GM21737 (cell line): ENCODE measurements around the gene CD151.

Experiments used
- ATAC-seq: cut with Tn5 transposase; IDR thresholded peaks from one replicate; pipeline ENCODE4 v1.9.1; 2021; ENCODE audit warnings: mild to moderate bottlenecking, moderate library complexity; ENCODE audit not compliant: unreplicated experiment

Gene CD151

GRCh38 chr11:796565-797295 is 36.0 kb upstream of the CD151 start:
- ATAC-seq: no peak

DNA sequence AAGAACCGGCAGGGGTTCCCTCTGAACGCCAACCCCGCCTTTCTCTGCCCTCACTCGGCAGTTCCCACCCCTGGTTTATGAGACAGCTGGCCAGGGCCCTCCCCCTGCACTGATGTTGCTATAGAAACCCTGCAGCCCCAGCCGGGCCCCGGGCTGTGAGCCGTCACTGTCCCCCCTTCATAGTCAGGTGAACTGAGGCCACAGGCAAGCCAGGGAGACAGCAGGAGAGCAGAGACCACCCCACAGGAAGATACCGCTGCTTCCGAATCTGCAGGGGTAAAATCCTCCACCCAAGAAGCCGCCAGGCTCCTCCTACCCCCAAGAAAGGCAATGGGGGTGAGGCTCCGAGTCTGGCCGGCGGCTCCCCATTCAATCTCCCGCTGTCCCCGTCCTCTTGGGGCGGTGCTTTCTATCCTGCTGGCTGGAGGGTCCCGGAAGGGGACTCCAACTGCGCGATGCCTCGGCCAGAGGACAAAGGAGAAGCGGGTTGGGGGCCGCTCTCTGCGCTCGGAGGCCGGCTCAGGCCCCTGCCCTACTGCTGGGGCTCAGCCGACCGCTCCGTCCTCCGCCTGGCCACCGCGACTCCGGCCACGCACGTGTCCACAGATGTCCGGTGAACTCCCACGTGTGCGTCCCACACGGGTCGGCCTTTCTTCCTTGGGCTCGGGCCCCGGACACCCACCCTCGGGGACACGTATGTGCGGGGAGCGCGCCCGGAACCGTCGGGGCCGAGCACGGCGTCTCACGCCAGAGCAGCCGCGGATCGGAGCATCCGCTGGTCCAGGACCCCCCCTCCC is 35.3 kb upstream of the CD151 start:
- ATAC-seq: peak; percentile 41

DNA sequence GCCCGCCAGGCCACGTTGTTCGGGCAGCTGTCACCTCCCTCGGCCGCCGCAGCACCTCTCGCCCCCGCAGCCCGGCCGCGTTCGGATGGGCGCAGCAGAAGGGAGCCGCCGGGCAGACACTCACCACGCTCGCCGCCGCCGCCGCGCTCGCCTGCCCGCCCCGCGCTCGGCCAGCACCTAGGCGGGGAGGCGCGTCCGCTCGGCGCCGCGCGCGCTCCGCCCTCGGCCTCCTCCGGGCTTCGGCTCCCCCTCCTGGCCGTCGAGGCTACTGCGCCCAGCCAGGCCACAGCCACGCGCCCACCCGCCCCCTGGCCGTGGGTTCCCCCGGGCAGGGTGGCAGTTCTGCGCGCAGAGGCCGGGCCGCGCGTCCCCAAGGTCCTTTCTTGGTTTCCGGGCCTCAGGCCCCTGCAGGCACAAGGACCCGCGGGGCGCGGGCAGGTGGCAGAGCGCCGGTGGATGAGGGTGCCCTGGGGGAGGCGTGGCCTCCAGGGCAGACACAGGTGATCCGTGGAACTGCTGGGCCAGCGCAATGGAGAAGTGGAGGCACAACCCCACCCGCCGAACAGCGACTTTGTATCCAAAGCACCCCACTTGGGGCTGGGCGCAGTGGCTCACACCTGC is 34.5 kb upstream of the CD151 start, which contains the start of gene SLC25A22:
SLC25A22 (minus strand) TSS at position 189 of the 621 bp plus-strand sequence. CDS start 3,275 bp downstream, outside the sequence.
- peak; percentile 46 for ATAC-seq

- no peak for ATAC-seq
These were observed 33.0 kb upstream of the CD151 start for GRCh38 chr11:799641-800316.

GRCh38 chr11:800473-800872 is 32.3 kb upstream of the CD151 start:
- no peak for ATAC-seq

GRCh38 chr11:801097-801780 is 31.5 kb upstream of the CD151 start:
- no peak for ATAC-seq

- no peak for ATAC-seq
These were observed 30.6 kb upstream of the CD151 start for GRCh38 chr11:802018-802617.

- no peak for ATAC-seq
These were observed 29.9 kb upstream of the CD151 start for GRCh38 chr11:802693-803466.

GRCh38 chr11:803467-803742 is 29.3 kb upstream of the CD151 start:
- ATAC-seq: no peak

- no peak for ATAC-seq
These were observed 28.8 kb upstream of the CD151 start for GRCh38 chr11:803770-804598.

DNA sequence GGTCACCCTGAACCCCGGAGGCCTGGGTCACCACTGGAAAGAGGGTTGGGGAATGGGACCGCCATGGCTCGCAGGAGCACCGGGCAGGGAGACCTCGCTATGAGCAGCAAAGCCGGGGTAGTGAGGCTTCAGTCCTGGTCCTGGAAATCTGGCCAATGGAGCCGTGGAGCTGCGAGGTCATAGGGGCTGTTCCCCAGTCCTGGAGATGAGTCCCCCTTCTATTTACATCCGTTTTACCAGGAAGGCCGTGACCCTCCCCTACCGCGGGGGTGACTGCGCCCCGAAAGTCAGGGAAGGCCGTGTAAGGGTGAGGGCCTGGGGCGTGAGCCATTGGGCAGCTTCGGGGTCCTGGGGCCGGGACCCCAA is 28.2 kb upstream of the CD151 start:
- ATAC-seq: no peak

DNA sequence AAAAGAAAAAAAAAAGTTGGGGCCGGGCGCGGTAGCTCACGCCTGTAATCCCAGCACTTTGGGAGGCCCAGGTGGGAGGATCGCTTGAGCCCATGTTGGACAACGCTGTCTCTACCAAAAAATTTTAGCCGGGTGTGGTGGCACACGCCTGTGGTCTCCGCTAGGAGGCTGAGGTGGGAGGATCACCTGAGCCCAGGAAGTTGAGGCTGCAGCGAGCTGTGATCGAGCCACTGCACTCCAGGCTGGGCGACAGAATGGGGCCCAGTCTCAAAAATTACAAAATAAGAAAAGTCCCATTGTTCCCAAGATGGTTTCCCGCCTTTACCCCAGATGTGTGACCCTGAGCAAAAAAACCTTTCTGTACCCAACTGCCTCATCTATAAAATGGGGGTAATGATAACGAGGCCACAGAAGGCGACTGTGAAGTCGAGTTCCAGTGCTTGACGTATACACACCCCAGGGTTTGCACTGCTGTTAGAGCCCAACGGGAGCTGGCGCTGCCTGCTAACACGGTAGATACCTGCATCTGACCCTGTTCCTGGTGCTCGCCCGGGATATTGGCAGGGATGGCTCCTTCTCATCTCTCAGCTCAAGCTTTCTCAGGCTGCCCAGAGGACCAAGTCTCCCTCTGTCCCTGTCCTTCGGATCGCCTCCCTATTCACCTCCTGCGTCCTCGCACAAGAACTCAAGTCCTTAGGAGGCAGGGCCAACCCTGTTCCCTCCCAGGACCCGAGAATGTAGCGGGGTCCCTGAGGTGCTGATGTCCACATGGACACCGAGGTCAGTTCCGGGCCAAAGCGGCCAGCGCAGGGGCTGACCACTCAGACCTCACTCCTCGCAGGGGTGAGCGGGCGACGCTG is 24.1 kb upstream of the CD151 start:
- ATAC-seq: no peak

DNA sequence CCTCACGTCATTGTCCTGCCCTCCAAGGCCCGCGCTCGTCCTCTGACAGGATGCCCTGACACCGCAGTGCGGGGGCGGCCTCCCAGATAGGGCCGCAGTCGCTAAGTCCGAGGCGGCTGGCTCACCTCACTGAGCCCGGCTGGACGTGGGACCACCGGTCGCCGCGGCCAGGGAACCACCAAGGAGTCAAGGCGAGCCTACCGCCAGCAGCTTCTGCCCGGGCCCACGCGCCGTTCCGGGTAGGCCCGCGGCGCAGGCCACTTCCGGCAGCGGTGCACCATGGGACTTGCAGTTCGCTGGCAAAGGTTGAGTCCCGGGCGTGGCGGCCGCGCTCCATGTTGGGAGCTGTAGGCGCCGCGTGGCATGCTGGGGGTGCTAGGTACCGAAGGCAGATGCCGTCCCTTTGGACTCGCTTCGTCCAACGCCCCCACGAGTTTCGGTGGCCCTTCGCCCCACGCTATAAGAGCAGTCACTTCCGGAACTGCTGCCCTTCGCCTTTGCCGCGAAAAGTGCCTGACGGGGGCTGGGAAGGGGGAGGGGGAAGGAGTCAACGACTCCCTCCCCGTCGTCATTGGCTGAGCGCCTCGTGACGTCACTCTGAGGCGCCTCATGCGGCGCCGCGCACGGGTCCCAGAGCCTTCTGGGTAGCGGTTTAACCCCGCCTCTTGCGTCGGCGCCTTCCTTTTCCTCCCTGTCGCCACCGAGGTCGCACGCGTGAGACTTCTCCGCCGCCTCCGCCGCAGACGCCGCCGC is 23.3 kb upstream of the CD151 start, which contains the start of gene RPLP2:
RPLP2 (plus strand) TSS at position 681 of the 753 bp plus-strand sequence. CDS start 268 bp downstream, outside the sequence.
- peak; percentile 66 for ATAC-seq

- no peak for ATAC-seq
These were observed 22.6 kb upstream of the CD151 start for GRCh38 chr11:810040-810567.

- ATAC-seq: no peak
These were observed 21.1 kb upstream of the CD151 start for GRCh38 chr11:811446-812245.

DNA sequence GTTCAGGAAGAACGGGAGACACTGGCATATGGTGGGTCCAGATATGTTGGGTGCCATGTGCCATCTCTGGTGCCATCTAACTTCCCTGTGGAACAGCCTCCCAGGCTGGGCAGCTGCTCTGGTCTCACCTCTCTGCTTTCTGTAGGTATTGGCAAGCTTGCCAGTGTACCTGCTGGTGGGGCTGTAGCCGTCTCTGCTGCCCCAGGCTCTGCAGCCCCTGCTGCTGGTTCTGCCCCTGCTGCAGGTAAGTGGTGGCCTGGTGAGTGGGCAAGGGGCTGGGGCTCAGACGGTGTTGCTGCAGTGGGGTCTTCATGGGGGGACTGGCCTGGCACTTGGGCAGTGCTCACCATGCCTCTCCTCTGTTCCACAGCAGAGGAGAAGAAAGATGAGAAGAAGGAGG is 20.4 kb upstream of the CD151 start:
- no peak for ATAC-seq
